Activated T-cell treated with anti-CD3 and anti-CD28 coated beads, Interleukin-2, amount 50 U/mL, for 4 hours (primary cell): ENCODE measurements around the gene MAB21L2. TPM values are rescaled to one million over a fixed set of nuclear protein-coding genes. Genes with fewer than 3 reads are reported as not detected.

ENCODE experiments used
- ATAC-seq, 2 donors: fragments of 200-7000 bp; cut with Tn5 transposase; one replicate each; pipeline ENCODE4 v1.10.0; 2021
- DNase-seq: peaks from one replicate; pipeline ENCODE4 v3.0.0-alpha.2; 2020
- H3K27me3 Mint-ChIP-seq: one replicate; pipeline ENCODE4 v1.8.0; 2021; ENCODE audit warnings: low read depth, mixed read lengths
- H3K36me3 Mint-ChIP-seq: one replicate; pipeline ENCODE4 v1.8.0; 2022; ENCODE audit warnings: mixed read lengths; ENCODE audit not compliant: insufficient read depth
- H3K4me1 Mint-ChIP-seq: one replicate; pipeline ENCODE4 v1.8.0; 2021; ENCODE audit warnings: low read depth, mixed read lengths
- H3K4me3 Mint-ChIP-seq: one replicate; pipeline ENCODE4 v1.8.0; 2021; ENCODE audit warnings: mild to moderate bottlenecking, moderate library complexity, mixed read lengths
- H3K9me3 Mint-ChIP-seq: one replicate; pipeline ENCODE4 v1.8.0; 2021; ENCODE audit warnings: mixed read lengths
- total RNA-seq, 3 donors: library from RNA; stranded (reverse); gene quantifications; one replicate each; pipeline ENCODE4 v1.2.1, GENCODE V29; 2021

The MAB21L2 gene
- total RNA-seq, 3 donors from 2014 or later: not detected

DNA sequence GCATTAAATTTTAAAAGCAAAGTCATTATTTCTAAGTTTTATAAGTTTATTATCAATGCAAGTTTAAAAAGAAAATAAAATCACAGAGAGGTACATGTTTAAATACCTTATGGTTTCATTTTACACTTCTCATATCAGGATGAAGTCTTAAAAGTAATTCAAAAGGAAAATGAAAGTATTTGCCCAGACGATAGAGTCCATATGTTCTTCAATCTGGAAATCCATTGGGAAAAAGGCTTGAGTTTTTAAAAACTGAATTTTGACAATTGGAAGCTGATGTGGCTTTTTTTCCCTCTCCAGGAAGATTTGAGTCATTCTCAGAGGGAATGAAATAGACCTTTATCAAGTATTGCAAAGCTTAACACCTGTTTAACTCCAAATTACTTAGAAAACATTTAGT, 37.1 kb downstream of the MAB21L2 start:
- H3K9me3 Mint-ChIP-seq: peaks cover 9% of the 10 kb centered on the region
- no peaks in the 10 kb centered on the region for H3K27me3 Mint-ChIP-seq
- no peak overlapping the region for H3K4me3 Mint-ChIP-seq

DNA sequence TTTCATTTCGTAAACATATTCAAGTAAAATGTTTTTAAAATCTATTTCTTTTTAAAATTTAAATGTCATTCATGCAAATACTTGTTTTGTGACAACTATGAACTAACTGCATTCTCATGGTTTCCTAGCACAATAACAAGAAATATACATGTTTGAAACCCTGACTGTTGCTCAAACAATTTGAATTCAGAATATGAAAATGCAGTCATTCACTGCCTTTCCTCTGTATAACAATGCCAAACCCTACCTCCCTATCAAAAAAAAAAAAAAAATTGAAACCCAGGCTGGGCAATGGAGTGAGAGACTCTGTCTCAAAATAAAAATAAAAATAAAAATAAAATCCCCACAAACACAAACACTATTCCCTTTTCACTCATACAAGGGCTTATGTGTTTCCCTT, 42.1 kb downstream of the MAB21L2 start:
- Mint-ChIP-seq H3K27me3 (no peaks in the 10 kb centered on the region), H3K4me1 (peaks cover 6% of the 10 kb centered on the region), H3K36me3 (peaks cover 20% of the 10 kb centered on the region), H3K4me3 (no peak overlapping the region), H3K9me3 (peaks cover 9% of the 10 kb centered on the region)
- DNase-seq (no peak), ATAC-seq (no peak)

More for the DNA sequence above, 37.1 kb downstream of the MAB21L2 start:
- no peak for ATAC-seq
- Mint-ChIP-seq H3K36me3 (peaks cover 16% of the 10 kb centered on the region), H3K4me1 (peaks cover 6% of the 10 kb centered on the region)
- no peak for DNase-seq

DNA sequence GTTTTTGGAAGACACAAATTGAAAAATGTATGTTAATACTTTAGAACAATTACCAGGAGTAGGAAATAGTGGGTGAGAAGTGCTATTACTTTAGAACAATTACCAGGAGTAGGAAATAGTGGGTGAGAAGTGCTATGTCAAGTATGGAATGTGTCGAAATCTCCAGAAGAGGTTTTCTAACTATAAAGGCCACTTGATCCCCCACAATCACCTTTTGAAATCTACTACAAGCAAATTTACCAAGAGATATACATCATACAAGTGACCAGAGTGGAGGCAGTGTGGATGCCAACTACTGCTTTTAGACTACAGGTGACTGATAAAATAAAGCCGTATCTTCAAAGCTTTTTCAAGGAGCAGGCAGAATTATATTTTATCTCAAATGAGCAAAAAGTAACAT, 43.1 kb downstream of the MAB21L2 start:
- no peaks in the 10 kb centered on the region for H3K27me3 Mint-ChIP-seq
- H3K4me1 Mint-ChIP-seq: peaks cover 3% of the 10 kb centered on the region
- peaks cover 9% of the 10 kb centered on the region for H3K9me3 Mint-ChIP-seq
- H3K36me3 Mint-ChIP-seq: peaks cover 22% of the 10 kb centered on the region
- no peak for DNase-seq
- no peak for ATAC-seq
- H3K4me3 Mint-ChIP-seq: no peak overlapping the region

DNA sequence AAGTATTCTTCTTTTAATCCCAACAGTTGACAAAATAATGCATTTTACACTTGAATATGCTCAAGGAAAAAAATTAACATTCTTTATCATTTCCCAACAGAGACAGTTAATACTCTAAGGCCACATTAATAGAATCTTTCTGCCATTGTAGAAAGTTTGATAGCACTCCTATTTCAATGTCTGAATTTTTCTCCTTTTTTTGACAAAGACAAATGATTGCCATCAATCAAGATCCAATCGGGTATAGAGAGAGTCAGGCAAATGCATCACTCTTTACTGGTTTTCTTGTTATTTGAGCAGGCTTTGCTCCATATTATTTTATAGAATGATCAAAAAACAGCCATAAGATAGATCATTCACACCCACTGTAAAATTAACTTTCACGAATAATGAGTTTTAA, 46.1 kb downstream of the MAB21L2 start:
- DNase-seq: no peak
- H3K9me3 Mint-ChIP-seq: no peaks in the 10 kb centered on the region
- no peaks in the 10 kb centered on the region for H3K4me1 Mint-ChIP-seq
- no peaks in the 10 kb centered on the region for H3K27me3 Mint-ChIP-seq
- no peak for ATAC-seq
- H3K4me3 Mint-ChIP-seq: no peak overlapping the region
- peaks cover 19% of the 10 kb centered on the region for H3K36me3 Mint-ChIP-seq

DNA sequence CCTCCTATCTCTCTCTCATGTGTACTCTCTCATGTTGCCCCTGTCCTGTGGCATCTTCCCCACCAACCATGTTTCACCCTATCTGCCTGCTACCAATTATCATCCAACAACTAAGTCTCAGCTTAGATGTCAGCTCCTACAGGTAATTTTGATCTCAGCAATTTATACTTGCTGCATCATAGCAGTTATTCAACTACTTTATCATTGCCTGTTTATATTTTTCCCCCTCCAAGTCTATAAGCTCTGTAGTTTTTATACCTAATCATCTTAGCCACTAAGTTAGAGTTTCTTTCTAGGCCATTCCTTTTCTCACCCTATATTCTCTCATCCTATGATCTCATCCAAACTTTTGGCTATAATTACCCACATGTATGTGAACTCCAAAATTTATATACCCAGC, 50.7 kb downstream of the MAB21L2 start:
- Mint-ChIP-seq H3K27me3 (no peaks in the 10 kb centered on the region), H3K4me3 (no peak overlapping the region), H3K4me1 (no peaks in the 10 kb centered on the region), H3K36me3 (peaks cover 46% of the 10 kb centered on the region), H3K9me3 (peaks cover 23% of the 10 kb centered on the region)
- DNase-seq (no peak), ATAC-seq (no peak)
